Measurements from ENCODE around the gene LRRN4CL. TPM values are rescaled to one million over a fixed set of nuclear protein-coding genes. Genes with fewer than 3 reads are reported as not detected.

The LRRN4CL gene
- total RNA-seq, 4 donors from 2014 or later: 3.7 to 6.4 (median 5.9) TPM

DNA sequence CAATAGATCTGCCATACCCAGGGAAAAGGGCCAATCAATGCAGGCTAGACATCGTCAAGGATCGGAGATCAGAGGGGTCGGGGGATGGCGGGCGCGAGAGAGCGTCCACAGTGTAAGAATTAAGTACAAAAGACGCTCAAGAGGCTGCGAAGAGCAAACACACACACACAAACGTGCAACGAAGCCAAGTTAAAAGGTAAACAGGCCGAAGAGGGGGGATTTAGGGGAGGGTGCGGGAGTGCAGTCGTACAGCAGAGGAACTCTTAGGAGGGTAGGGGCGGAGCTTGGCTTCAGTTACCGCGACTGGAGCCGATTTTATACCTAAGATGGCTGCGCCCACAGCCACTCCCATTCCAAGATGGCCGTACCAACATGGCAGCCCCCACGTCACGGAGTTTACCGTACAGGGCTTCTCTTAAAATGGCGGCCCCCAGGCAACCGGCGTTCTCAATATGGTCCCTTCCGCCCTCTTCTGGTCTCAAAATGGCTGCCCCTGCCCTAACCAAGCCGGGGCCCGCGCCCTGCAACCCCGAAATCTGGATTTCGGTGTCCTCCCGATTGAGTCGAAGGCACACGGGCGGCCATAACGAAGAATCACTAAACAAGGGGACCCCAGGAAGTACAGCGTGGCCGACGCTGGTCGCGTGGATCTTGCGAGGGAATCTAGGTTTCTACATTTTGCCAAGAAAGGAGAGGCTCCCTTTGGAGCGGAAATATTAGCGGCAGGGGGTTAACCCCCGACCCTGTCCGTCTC is 20.1 kb upstream of the LRRN4CL start:
- Histone ChIP-seq H3K36me3 (peaks cover 0 to 24% of the 10 kb centered on the region in 2 donors), H3K27me3 (no peaks in the 10 kb centered on the region), H3K4me3 (peak overlapping the region; percentile 75 to 87 (median 81)), H3K27ac (peak overlapping the region; percentile 94 to 97 (median 96)), H3K4me1 (peaks cover 34 to 46% of the 10 kb centered on the region in 2 donors), H3K9me3 (no peaks in the 10 kb centered on the region)
- TF ChIP-seq, protein P1, sequence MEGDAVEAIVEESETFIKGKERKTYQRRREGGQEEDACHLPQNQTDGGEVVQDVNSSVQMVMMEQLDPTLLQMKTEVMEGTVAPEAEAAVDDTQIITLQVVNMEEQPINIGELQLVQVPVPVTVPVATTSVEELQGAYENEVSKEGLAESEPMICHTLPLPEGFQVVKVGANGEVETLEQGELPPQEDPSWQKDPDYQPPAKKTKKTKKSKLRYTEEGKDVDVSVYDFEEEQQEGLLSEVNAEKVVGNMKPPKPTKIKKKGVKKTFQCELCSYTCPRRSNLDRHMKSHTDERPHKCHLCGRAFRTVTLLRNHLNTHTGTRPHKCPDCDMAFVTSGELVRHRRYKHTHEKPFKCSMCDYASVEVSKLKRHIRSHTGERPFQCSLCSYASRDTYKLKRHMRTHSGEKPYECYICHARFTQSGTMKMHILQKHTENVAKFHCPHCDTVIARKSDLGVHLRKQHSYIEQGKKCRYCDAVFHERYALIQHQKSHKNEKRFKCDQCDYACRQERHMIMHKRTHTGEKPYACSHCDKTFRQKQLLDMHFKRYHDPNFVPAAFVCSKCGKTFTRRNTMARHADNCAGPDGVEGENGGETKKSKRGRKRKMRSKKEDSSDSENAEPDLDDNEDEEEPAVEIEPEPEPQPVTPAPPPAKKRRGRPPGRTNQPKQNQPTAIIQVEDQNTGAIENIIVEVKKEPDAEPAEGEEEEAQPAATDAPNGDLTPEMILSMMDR (IDR thresholded peaks at IDR 0.05 in 4 of 5, conservative IDR thresholded peaks at IDR 0.05 in 1 of 5): peak in 4 of 5 experiments; percentile 23 to 30 (median 26)
- TF ChIP-seq POLR2A (IDR thresholded peaks at IDR 0.05): peak; percentile 51 to 60
- intact Hi-C loops (cut with DNase I; ENCODE audit: low total_unique reads): loop anchor here (1.0 to 5.0 kb wide), 3 partner anchors 18 to 133 kb away; partner anchors contain the start of genes HNRNPUL2 and MTA2
- in situ Hi-C loops (cut with MboI; ENCODE audit: low sequenced_read_pairs in 4 of 4): loop anchor here in 1 of 4 donors (25.0 kb wide), 1 partner anchor 97 kb away; the partner anchor contains the start of genes B3GAT3, EML3, MTA2 and ROM1
- peak; percentile 85 to 90 for ATAC-seq
- DNase-seq: peak; percentile 99

DNA sequence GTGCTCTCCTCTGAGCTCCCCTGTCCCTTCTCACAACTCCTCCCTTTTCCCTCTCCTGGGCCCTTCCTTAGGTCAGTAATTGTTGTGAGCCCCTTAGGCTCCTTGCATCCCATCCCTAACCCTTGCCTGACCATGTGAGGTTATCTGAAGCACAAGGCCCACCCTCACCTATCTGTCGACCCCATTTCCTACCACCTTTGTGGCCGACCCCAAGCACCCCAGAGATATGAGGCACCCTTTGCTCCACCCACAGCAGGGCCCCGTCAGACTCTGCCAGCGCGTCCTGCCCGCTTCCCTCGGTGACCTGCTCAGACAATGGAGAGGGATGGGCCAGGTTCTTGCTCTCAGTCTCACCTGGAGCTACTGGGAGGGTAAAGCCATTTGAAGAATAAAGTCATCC is 19.5 kb upstream of the LRRN4CL start:
- Histone ChIP-seq H3K27ac (peak overlapping the region; percentile 94 to 97 (median 96)), H3K4me3 (peak overlapping the region; percentile 68 to 87 (median 78)), H3K4me1 (peaks cover 34 to 46% of the 10 kb centered on the region in 2 donors), H3K36me3 (peaks cover 0 to 18% of the 10 kb centered on the region in 2 donors), H3K27me3 (no peaks in the 10 kb centered on the region), H3K9me3 (no peaks in the 10 kb centered on the region)
- TF ChIP-seq, protein P1 (IDR thresholded peaks at IDR 0.05 in 4 of 5, conservative IDR thresholded peaks at IDR 0.05 in 1 of 5): no peak
- no peak for TF ChIP-seq POLR2A (IDR thresholded peaks at IDR 0.05)
- ATAC-seq (peak; percentile 1), DNase-seq (no peak)
- intact Hi-C loops (cut with DNase I; ENCODE audit: low total_unique reads) (loop anchor here (1.0 to 5.0 kb wide), 3 partner anchors 19 to 134 kb away; partner anchors contain the start of genes HNRNPUL2 and MTA2), in situ Hi-C loops (cut with MboI; ENCODE audit: low sequenced_read_pairs in 4 of 4) (loop anchor here in 1 of 4 donors (25.0 kb wide), 1 partner anchor 96 kb away; the partner anchor contains the start of genes B3GAT3, EML3, MTA2 and ROM1)

DNA sequence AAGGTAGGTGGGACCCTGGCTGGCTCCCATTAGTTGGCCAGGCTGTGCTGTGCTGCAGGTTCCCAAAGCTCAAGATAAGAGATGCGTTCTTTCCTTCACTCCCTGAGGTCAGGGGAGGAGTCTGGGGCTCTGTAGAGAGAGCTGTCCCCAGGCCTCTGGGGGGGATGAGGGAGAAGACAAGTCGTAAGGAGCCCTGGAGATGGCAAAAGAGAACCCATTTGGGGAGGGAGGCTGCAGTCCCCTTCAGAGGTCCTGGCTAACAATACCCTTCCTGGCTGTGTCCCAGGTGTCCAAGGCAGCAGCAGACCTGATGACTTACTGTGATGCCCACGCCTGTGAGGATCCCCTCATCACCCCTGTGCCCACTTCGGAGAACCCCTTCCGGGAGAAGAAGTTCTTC is 19.1 kb upstream of the LRRN4CL start:
- Histone ChIP-seq H3K27me3 (no peaks in the 10 kb centered on the region), H3K36me3 (peaks cover 0 to 18% of the 10 kb centered on the region in 2 donors), H3K4me1 (peaks cover 34 to 43% of the 10 kb centered on the region in 2 donors), H3K27ac (peak overlapping the region; percentile 94 to 97 (median 96)), H3K9me3 (no peaks in the 10 kb centered on the region), H3K4me3 (peak overlapping the region; percentile 68 to 87 (median 78))
- DNase-seq (no peak), ATAC-seq (no peak)
- no peak for TF ChIP-seq POLR2A (IDR thresholded peaks at IDR 0.05)
- TF ChIP-seq, protein P1 (IDR thresholded peaks at IDR 0.05 in 4 of 5, conservative IDR thresholded peaks at IDR 0.05 in 1 of 5): no peak
- intact Hi-C loops (cut with DNase I; ENCODE audit: low total_unique reads) (loop anchor here (5.0 kb wide), 2 partner anchors 106 to 134 kb away; partner anchors contain the start of gene MTA2), in situ Hi-C loops (cut with MboI; ENCODE audit: low sequenced_read_pairs in 4 of 4) (loop anchor here in 1 of 4 donors (25.0 kb wide), 1 partner anchor 96 kb away; the partner anchor contains the start of genes B3GAT3, EML3, MTA2 and ROM1)

DNA sequence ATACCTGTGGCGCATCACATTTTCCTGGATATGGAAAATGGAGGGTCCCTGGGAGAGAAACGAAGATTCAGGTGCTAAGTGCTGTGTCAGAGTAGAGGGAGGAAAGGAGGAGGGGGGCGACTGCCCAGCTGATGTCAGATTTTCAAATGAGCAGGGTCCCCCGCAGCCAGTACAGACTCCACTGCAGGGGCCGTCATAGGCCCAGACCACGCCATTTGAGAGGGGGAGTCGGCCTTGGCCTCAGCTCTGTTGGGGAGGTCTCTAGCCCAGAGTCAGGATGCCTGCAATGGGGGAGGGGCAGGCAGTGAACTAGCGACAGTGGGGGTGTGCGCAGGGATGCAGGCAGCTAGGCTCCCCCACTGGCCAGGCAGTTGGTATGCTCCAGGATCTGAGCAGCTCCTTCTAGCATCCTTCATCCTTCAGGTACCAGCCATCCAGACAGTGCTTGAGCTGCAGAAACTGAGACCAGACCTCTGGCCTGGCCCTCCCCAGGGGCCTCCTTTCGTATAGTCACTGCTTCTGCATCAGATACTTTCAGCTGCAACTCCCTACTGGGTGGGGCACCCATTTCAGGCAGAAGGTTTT is 18.0 kb upstream of the LRRN4CL start, which contains the start of the genes BSCL2 and GNG3:
BSCL2 (minus strand) TSS at position 148 of the 585 bp plus-strand sequence. CDS start 229 bp downstream, outside the sequence.
GNG3 (plus strand) TSS at position 400 of the 585 bp plus-strand sequence. CDS start 620 bp downstream, outside the sequence.
- Histone ChIP-seq H3K27me3 (no peaks in the 10 kb centered on the region), H3K9me3 (no peaks in the 10 kb centered on the region), H3K4me3 (peak within 1 kb of the TSS; percentile 79 to 93 (median 87)), H3K27ac (peak within 1 kb of the TSS; percentile 94 to 97 (median 96)), H3K4me1 (peaks cover 34% of the 10 kb centered on the region in 2 donors), H3K36me3 (peaks cover 0 to 17% of the 10 kb centered on the region in 2 donors)
- intact Hi-C loops (cut with DNase I; ENCODE audit: low total_unique reads): loop anchor here (5.0 kb wide), 2 partner anchors 105 to 135 kb away; partner anchors contain the start of gene MTA2
- TF ChIP-seq POLR2A (IDR thresholded peaks at IDR 0.05): no peak
- TF ChIP-seq, protein P1 (IDR thresholded peaks at IDR 0.05 in 4 of 5, conservative IDR thresholded peaks at IDR 0.05 in 1 of 5): no peak
- ATAC-seq: no peak
- in situ Hi-C loops (cut with MboI; ENCODE audit: low sequenced_read_pairs in 4 of 4): loop anchor here in 1 of 4 donors (25.0 kb wide), 1 partner anchor 95 kb away; the partner anchor contains the start of genes B3GAT3, EML3, MTA2 and ROM1
- DNase-seq: no peak

Data from gastrocnemius medialis (tissue), 4 donors.